Stimulated activated CD4-positive, alpha-beta T cell treated with anti-CD3 and anti-CD28 coated beads, Interleukin-15, amount 100 ng/mL, for 1 hour (primary cell): ENCODE measurements around the gene SPEM1.

ENCODE experiments used
- DNase-seq, 2 donors: peaks; one replicate each; pipeline ENCODE4 v3.0.0-alpha.2; 2020; ENCODE audit warnings: low read depth in 1 of 2, low spot score in 1 of 2

The SPEM1 gene, protein sequence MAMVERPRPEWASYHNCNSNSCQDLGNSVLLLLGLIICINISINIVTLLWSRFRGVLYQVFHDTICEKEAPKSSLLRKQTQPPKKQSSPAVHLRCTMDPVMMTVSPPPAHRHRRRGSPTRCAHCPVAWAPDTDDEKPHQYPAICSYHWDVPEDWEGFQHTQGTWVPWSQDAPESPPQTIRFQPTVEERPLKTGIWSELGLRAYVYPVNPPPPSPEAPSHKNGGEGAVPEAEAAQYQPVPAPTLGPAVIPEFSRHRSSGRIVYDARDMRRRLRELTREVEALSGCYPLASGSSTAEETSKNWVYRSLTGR

DNA sequence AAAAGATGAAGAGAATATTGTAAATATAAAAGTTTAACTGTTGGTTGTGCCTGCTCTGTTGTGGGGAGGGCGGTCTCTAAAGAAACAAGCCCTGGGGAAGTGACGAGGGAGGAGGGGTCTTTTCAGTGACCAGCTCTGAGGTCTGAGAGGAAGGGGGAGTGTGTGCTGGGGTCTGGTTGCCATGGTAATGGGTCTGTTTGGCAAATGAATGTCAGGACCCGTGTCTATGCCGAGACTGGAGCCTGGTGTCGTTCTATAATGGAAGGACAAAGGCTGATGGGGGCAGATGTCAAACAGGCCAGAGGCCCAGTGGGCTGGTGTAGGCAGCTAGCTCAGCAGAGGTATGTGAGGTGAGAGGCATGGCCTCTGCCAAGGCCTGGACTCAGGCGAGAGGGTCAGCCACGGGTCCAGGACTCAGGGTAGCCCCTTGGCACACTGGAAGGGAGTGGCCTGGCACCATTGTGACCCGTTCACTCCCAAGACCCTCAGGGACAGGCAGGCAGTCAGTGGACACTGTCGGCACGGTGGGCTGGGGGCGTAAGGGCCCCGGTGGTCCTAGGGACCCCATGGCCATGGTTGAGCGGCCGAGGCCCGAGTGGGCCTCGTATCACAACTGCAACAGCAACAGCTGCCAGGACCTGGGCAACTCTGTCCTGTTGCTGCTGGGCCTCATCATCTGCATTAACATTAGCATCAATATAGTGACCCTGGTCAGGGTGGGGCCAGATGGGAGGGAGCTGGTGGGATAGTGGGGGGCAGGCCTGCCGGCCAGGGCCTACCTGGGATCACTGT lies at the start of gene SPEM1:
SPEM1 (plus strand) TSS at position 506 of the 792 bp plus-strand sequence; CDS start at position 567, 61 bp downstream.
- DNase-seq, result no peak

DNA sequence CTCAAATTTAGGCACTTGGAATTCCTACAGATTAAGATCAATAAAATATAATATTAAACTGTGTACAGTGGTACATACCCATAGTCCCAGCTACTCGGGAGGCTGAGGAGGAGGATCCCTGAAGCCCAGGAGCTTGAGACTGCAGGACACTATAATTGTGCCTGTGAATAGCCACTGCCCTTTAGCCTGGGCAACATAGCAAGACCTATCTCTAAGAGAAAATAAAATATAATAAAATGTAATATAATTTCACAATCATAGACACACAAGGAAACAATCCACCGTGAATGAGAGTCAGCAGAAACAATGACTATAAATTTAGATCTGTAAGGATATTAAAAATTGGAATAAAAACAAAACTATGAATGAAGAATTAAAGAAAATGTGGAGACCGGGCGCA lies 49.3 kb upstream of the SPEM1 start:
- no peak for DNase-seq

DNA sequence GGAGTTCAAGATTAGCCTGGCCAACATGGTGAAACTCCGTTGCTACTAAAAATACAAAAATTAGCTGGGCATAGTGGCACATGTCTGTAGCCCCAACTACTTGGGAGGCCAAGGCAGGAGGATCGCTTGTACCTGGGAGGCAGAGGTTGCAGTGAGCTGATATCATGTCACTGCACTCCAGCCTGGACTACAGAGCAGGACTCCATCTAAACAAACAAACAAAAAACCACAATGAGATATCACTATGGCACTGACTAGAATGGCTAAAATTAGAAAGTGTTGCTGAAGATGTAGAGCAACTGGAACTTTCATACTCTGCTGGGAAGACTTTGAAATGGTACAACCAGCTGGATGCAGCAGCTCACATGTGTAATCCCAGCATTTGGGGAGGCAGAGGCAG lies 45.8 kb upstream of the SPEM1 start:
- no peak for DNase-seq

DNA sequence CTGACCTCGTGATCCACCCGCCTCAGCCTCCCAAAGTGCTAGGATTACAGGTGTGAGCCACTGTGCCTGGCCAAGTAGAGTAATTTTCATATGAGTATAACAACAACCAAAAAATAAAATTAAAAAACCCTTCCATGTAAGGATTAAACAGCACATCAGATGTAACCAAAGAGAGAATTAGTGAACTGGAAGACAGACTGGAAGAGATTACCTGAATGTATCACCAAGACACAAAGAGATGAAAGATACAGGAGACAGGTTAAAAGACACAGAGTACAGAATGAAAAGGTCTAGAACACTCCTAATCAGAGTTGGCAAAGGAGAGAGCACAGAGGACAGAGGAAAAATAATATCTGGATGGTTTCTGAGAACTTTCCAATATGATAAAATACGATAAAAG lies 41.0 kb upstream of the SPEM1 start:
- DNase-seq, result no peak

DNA sequence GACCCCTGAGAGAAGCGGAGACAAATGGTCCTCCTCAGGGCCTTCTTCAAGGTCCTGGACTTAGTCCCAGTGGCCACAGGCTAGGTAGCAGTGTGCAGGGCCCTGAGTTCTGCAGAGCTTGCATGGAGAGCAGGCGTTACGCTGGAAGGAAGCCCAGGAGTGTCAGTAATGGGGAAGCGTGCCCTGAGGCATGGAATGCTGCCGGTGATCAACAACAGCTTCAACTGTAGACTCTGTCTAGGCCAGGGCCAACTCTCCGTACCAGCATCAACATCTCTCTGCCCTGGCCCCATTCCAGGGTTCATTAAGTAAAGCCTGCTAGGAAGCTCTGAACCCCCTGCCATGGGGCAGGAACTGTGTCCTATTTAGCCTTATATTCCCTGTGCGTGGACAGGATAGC lies 39.8 kb upstream of the SPEM1 start:
- DNase-seq, result no peak

DNA sequence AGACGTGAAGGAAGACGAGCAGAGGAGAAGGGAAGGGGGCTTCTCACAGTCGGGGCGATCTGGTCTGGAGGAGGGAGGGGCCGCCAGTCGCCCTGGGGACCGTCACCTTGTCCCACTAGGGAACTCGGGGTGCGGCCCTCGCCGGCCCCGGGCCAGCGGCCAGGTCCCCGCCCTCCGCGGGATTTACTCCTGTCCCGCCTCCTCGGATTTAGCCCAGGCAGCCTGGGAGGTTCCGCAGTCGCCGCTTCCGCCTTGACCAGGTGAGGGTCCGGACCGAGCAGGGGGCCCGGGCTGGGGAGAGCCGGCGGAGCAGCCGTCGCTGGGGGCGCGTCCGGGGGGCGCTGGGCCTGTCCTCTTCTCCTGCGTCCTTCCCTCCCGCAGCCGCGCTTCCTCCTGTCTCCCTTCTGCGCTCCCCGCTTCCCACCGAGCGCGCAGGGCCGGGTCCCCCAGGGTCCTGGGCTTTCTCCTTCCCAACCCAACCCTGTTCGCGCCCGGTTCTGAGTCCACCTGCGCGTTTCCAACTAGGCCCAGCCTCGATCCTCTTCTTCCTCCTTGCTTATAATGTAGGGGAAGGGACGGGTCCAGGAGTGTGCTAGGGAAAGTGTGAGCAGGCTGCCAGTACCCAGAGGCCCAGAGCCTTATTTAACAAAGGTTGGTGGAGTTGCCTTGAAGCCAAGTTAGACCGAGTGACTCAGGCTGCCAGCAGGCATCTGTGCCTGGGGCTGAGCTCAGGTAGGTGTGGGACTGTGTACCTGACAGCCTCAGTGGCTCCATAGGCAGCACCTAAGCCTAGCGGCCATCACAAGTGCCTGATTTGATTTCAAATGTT lies 39.1 kb upstream of the SPEM1 start, which contains the start of gene TNK1:
TNK1 (plus strand) TSS at position 235 of the 829 bp plus-strand sequence. CDS start 1,838 bp downstream, outside the sequence.
- DNase-seq, result no peak

DNA sequence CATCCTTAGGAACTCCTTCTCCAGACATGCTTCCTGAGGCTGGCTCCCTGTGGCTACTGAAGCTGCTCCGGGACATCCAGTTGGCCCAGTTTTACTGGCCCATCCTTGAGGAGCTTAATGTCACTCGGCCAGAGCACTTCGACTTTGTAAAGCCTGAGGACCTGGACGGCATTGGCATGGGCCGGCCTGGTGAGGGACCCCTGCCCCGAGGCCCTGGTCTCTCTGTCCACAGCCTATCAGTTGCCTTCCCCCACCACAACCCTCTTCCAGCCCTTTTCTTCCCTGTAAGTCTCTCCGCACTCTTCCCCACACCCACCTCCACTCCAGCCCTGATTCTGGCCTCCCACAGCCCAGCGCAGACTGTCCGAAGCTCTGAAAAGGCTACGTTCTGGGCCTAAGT lies 37.2 kb upstream of the SPEM1 start:
- no peak for DNase-seq

DNA sequence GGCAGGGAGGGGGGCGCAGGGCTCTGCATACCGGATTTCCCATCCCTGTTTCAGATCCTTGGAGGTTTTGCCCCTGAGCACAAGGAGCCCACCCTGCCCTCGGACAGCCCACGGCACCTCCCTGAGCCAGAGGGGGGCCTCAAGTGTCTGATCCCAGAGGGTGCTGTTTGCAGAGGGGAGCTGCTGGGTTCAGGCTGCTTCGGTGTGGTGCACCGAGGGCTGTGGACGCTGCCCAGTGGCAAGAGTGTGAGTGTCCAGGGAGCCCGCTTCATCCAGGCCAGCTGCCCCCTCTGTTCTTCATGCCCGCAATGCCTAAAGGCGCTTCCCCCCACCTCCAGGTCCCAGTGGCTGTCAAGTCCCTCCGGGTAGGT lies 36.8 kb upstream of the SPEM1 start:
- no peak for DNase-seq

DNA sequence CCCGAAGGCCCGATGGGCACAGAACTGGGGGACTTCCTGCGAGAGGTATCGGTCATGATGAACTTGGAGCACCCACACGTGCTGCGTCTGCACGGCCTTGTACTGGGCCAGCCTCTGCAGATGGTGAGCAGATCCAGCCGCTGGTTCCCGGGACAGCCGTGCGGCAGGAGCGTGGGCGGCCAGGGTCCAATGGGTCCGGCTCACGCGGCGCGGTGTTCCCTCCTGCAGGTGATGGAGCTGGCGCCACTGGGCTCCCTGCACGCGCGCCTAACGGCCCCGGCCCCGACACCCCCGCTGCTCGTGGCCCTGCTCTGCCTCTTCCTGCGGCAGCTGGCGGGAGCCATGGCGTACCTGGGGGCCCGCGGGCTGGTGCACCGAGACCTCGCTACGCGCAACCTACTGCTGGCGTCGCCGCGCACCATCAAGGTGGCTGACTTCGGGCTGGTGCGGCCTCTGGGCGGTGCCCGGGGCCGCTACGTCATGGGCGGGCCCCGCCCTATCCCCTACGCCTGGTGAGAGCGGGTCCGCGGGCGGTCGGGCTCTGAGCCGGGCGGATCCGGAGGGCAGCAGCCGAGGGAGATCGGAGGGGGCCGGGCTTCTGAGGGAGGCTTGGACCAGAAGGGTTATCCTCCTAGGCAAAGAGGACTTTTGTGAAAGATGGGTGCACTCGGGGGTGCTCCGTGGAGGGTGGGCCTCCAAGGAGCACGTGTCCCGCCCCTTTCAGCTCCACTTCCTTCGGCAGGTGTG lies 36.2 kb upstream of the SPEM1 start:
- DNase-seq, result peak; percentile 61 to 72

DNA sequence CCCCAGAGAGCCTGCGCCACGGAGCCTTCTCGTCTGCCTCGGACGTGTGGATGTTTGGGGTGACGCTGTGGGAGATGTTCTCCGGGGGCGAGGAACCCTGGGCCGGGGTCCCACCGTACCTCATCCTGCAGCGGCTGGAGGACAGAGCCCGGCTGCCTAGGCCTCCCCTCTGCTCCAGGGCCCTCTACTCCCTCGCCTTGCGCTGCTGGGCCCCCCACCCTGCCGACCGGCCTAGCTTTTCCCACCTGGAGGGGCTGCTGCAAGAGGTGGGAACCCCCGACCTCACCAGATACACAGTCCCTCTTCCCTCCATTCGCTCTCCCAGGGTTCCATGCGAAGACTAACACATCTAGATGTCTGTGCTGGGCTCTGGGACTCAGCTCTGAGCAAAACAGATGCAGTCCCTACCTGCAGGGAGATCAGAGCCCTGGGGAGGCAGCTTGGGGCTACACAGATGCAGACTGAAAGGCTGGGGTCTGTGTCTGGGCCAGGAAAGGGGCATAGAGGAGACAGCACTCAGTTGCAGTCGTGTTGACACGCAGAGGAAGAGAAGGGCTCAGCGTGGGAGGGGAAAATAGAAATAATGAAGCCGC lies 35.5 kb upstream of the SPEM1 start:
- DNase-seq, result no peak

DNA sequence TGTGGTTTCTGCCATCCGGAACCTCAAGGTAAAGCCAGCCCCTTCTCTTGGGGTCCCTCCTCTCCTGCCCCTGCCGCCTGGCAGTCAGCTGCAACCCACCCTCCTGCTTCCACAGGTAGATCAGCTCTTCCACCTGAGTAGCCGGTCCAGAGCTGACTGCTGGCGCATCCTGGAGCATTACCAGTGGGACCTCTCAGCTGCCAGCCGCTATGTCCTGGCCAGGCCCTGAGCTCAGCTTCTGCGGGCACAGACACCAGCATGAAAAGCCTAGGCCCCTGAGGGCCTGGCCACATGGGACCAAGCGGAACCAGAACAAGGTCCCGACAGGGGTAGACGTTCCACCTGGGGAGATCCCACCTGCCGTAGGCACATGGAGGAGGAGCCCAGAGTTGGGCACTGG lies 31.3 kb upstream of the SPEM1 start:
- no peak for DNase-seq

DNA sequence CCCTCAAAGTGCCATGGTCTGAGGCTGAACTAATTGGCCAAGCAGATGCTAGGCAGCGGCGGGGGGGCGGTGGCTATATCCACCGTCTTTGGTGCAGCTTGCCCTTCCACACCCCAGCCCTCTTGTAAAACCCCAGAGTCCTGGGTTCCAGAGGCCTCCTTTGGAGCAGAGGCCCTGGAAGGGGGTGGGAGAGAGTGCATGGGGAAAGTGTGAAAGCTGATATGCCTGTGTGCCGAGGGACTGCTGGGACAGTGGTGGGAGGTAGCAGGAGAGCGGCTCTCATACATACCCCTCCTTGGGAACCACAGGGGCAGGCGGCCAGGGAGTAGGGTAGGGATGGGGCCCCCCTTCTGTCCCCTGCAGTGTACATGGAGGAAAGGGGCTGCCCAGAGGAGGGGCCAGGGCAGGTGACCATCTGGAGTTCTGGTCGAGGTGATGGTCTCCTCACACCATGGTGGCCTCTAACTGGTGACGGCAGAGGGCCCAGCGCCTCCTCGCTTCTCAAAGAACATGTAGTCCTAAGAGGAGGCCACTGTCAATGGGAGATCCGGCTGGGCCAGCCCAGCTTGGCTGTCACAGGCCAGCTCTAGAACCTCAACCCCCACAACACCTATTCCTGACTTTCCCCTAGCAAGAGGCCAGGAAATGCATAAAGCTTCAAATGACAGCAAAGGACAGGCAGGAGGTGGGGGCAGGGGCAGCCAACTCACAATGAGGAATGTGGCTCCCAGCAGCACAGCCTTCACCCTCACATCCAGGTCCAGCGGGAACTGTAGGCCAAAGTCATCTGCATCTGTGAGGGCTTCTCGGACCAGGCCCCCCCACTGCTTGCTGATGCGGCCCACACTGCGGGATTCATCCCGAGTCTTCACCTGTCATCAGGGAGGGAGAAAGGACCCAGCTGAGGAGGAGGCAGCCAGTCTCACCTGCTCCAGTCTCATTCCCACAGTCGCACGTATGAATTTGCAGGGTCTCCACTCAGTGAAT lies 29.9 kb upstream of the SPEM1 start:
- no peak for DNase-seq

DNA sequence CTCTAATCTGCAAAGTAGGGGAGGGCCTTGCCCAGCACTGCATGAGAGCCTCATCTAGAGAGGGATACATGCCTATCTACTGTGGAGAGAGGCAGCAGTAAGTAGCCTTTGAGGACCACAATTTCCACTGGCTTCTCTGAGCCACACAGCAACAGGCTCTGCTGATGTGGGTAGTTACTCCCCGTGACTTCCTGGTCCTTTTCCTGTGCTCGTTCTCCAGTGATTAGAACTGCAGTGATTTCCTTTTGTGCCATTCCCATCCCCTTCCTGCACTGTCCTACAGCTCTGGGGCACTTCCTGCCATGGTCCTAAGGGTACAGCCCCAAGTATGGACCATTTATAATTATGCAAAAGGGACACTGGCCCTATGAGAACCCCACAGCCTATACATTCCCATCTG lies 28.8 kb upstream of the SPEM1 start:
- no peak for DNase-seq

DNA sequence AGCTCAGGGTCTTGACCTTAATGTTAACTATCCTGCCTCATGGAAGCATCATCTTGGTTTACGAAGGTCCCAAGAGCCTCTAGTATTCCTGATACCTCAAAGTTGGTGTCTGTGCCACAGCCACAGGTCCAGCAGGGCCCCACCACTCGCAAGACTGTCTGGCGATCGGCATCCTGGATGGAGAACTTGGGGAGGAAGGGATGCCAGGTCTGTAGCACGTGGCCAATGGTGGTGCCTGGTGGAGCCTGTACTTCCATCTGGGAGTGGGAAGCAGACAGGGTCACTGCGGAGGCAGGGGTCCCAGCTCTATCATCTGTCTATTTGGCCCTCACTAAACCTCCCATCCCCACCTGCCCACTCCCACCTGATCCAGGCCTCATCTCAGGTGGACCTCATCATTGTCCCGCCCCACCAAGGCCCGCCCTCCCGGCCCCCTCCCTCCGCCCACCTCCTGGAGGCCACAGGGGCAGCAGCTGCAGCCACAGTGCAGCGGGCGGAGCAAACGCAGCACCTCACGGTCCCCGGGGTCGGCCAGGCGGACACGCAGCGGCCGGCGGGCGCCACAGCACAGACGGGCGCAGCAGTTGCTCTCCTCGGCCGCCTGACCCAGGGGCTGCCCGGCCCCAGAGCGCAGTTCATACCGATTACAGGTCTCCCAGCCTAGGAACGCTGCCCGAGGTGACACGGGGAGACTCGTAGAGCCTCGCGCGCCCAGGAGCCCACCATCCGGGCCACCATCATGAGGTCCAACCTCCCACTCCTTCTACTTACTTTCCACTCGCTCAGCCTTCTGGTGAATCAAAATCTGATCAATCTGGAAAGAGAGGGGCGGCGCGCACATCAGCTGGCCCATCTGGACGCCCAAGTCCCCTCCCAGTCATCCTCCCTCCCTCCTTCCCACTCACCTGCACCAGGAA lies 27.2 kb upstream of the SPEM1 start:
- no peak for DNase-seq

DNA sequence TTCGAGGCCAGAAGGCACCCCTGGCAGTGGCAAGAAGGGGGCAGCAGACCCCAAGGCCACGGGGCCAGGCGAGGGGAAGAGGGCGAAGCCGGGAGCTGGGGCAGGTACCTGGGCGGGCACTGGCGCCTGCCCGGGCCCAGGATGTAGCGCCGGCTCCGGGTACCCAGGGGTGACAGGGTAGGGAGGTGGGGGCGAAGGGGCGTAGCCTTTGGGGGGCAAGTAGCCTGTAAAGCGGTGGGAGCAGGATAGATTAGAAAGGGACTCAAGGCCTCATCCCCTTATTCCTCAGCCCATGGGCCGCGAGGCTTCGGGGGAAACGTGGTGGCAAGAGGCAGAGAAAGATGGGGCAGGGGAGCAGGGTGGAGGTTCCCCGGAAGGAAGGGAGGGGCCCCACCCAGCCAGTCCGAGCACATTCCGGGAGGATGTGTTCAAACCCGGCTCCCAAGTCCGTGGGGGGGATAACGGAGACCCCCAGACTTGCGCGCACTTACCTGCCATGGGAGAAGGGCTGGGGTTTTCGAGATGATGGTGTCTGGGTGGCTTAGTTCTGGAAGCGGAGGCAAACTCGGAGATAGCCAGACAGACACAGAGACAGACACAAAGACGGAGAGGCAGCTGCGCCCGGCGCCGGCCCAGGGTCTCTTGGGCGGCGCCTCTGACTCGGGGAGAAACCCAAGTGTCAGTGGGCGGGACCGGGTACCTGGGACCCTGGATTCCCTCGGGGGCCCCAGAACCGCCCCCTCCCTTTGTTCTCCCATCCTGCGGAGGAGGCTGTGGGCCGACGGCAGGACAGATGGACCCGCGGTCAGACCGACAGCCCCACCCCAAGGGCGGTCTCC lies 26.3 kb upstream of the SPEM1 start:
- peak; percentile 42 to 46 for DNase-seq

DNA sequence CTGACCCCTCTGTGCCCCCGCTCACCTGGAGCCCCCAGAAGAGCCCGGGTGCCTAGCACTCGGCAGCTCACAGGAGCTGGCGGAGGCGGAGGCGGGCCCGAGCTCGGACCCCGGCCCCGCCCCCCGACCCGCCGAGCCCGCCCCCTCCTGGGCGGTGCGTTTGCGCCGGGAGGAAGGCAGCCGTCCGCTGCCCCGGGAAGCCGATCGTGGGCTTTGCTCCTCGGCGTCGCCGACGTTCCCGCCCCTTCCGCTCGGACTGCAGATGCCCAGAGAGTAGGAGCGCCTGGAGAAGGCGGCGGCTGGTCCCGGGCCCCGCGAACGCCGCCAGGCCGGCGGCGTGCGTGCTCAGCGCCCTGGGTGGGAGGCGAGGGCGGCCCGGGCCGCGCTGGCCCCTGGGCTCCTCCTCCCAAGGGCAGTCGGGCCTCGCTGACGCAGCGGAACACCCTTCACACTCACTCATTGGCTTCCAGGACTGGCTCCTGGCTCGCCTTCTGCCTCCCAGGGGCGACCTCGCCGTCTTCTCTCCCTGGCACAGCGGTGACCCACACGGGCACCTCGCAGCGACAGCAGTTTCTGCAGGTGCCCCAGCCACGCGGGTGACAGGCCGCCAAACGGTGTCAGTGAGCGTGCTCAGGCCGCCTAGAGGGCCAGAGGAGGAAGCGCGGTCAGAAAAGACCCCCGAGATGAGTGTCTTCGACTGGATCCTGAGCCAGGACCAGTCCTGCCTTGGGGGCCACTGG lies 25.5 kb upstream of the SPEM1 start, which contains the start of gene PLSCR3:
PLSCR3 (minus strand) TSS at position 74 of the 740 bp plus-strand sequence. CDS start 415 bp downstream, outside the sequence.
- peak; percentile 75 to 86 for DNase-seq

DNA sequence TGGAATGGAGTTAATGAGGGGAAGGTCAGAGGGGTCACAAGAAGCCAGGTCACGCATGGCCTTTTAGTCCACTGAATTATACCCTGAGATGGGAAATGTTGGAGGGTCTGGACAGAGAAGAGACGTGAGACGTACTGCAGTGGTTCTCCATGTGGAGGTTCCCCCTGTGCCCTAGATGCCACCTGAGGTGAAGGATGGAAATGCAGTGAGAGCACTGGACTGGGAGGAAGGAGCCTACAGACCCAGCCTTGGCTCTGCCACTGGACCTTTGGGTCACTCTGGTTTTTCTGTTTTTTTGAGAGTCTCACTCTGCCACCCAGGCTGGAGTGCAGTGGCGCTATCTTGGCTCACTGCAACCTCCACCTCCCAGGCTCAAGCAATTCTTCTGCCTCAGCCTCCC lies 24.0 kb upstream of the SPEM1 start:
- DNase-seq, result no peak
